Activated T-cell treated with anti-CD3 and anti-CD28 coated beads, Interleukin-2, amount 50 U/mL, for 24 hours (primary cell): ENCODE measurements around the gene PAM.

Experiments
- DNase-seq: peaks from one replicate; pipeline ENCODE4 v3.0.0-alpha.2; 2020
- H3K27ac Mint-ChIP-seq: 2 replicates; pipeline ENCODE4 v1.8.0; 2020; ENCODE audit warnings: mild to moderate bottlenecking, mixed read lengths
- H3K27me3 Mint-ChIP-seq: 2 replicates; pipeline ENCODE4 v1.8.0; 2020; ENCODE audit warnings: mixed read lengths
- H3K36me3 Mint-ChIP-seq: 2 replicates; pipeline ENCODE4 v1.8.0; 2020; ENCODE audit warnings: low read depth, mixed read lengths
- H3K4me1 Mint-ChIP-seq: 2 replicates; pipeline ENCODE4 v1.8.0; 2020; ENCODE audit warnings: low read depth, mixed read lengths
- H3K4me3 Mint-ChIP-seq: 2 replicates; pipeline ENCODE4 v1.8.0; 2020; ENCODE audit warnings: mild to moderate bottlenecking, moderate library complexity, mixed read lengths
- H3K9me3 Mint-ChIP-seq: 2 replicates; pipeline ENCODE4 v1.8.0; 2020; ENCODE audit warnings: mixed read lengths

The PAM gene

DNA sequence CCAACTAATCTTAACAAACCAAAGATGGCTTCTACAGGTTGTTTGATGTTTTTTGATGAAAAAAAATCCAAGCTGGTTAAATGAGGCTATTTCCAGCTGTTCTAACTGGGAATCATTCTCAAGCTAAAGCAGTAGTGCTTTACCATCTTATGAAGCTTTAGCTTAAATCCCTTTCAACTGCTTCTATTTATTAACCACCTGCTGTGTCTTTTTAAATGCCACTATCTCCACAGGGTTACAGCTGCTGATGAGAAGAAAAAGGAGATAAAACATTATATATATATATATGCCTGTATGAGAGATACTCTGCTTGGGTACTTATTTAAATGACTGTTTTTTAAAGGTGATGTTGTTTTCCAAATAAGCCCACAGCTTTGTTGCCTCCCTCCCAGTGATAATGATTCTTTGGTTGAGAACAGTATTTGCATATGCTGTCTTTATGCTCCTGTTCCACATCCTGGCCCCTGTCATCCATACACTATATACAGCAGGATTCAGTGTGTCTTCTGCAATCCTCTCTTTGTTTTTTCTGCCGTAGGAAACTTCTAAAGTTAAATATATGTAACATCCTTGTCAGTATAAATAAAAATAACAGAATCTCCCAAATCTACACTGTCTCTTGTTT, 164.0 kb downstream of the PAM start:
- Mint-ChIP-seq H3K27me3 (no peaks in the 10 kb centered on the region), H3K4me1 (no peaks in the 10 kb centered on the region), H3K27ac (no peak overlapping the region), H3K4me3 (no peak overlapping the region), H3K36me3 (peaks cover 46% of the 10 kb centered on the region), H3K9me3 (no peaks in the 10 kb centered on the region)
- DNase-seq: no peak

DNA sequence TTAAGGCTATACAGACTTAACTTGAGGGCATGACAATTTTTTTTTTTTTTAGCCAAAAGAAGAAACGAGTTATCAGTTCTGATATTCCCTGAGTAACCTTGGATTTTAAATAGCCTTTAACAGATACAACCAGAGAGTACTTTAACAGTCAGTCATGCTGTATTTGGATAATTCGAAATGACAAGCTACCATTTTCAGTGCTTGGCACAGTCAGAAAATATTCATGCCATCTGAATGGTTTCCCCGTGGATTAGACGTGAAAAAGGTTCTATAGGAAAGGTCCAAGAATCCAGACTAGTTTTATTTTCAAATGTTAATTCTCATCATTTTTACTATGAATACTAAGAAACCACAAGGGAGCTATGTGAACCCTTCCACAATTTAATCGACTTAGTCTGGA, 165.7 kb downstream of the PAM start:
- no peak overlapping the region for H3K27ac Mint-ChIP-seq
- no peaks in the 10 kb centered on the region for H3K9me3 Mint-ChIP-seq
- no peaks in the 10 kb centered on the region for H3K27me3 Mint-ChIP-seq
- H3K4me1 Mint-ChIP-seq: no peaks in the 10 kb centered on the region
- peaks cover 50% of the 10 kb centered on the region for H3K36me3 Mint-ChIP-seq
- no peak overlapping the region for H3K4me3 Mint-ChIP-seq
- no peak for DNase-seq

DNA sequence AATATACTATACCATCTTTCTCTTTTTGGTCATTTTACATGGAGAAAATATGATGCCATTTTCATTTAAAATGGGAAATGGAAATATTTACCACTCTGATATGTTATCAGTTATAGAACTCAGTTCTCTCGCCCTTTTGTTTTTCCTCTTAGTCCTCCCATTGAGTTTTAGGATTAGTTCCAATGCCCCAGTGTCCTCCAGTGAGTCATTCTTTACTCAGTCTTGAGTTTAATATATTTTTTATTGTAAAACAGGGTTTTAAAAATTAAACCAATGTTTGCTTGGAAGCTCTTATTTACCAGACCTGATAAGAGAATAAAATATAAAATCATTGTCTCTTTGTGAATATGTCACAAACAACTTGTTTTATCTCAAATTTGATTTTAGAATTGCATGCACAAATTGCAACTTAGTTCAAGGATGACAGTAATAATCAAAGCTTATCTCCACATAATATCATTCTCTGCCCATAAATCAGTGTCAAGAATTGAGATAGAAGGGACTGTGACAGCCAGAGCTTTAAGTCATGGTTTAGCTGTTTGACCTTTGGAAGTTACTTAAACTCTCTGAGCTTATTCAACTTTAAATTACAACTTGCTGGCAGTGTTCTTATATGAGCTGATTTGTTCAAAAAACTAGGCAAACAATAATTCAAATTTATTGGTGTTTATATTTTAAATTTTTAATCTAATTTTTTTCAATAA, 166.4 kb downstream of the PAM start:
- H3K27ac Mint-ChIP-seq: no peak overlapping the region
- no peaks in the 10 kb centered on the region for H3K27me3 Mint-ChIP-seq
- H3K9me3 Mint-ChIP-seq: no peaks in the 10 kb centered on the region
- peaks cover 52% of the 10 kb centered on the region for H3K36me3 Mint-ChIP-seq
- no peak overlapping the region for H3K4me3 Mint-ChIP-seq
- H3K4me1 Mint-ChIP-seq: no peaks in the 10 kb centered on the region
- no peak for DNase-seq

DNA sequence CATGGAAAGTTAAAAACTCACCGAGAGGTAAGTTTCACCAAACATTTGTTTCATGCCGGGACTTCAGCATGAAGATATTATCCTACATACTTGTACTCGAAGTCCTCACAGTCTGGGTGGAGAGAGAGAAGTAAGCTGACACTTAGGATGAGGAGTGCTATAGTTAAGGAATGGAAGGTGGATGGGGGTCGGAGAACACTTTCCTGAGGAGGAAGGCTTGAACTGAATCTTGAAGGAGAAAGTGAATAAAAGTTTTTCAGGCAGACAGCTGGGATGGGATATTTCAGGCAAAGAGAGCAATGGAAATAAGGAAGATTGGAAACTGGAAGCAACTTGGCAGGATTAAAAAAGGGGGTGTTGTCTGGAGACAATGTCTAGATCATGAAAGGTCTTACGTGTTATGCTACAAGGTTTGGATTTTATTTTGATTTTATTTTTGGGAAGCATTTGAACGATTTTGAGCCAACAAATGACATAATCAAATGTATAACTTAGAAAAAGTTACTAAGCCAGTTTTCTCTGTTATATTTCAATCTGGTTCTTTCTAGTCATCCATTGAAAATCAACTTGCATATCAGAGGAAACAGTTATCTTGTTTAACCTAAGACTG, 167.1 kb downstream of the PAM start:
- DNase-seq: no peak
- no peaks in the 10 kb centered on the region for H3K9me3 Mint-ChIP-seq
- H3K4me1 Mint-ChIP-seq: no peaks in the 10 kb centered on the region
- H3K27me3 Mint-ChIP-seq: no peaks in the 10 kb centered on the region
- H3K4me3 Mint-ChIP-seq: no peak overlapping the region
- no peak overlapping the region for H3K27ac Mint-ChIP-seq
- H3K36me3 Mint-ChIP-seq: peaks cover 55% of the 10 kb centered on the region

DNA sequence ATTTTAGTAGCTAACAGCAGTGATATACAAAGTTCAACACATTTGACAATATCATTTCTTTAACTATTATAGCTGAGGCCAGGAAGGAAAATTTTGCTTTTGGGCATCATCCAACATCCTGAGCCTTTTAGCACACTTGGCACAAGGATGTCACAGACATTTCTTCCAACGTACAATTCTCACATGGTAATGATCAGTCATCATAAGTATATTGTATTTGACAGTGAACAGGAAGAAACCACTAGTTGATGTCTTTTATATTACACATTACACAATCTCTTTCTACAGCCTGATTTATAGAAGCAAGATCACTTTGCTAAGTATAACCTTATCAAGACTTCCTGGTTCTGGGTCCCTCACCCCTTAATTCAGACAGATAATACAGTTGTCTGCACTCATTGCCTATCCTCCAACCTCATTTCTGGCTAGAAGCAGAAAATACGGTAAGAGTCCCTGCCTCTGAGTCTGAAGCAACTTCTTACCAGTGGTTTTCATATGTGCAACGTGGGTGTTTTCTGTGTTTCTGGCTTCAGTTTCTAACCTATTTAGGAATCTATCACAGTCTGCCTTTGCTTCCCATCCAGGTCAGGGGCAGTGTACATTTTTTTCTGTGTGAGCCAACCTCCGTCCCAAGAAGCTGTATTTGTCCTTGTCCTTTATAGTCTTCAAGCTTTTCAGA, 167.8 kb downstream of the PAM start:
- DNase-seq: no peak
- H3K9me3 Mint-ChIP-seq: no peaks in the 10 kb centered on the region
- H3K4me3 Mint-ChIP-seq: no peak overlapping the region
- peaks cover 56% of the 10 kb centered on the region for H3K36me3 Mint-ChIP-seq
- H3K27me3 Mint-ChIP-seq: no peaks in the 10 kb centered on the region
- no peaks in the 10 kb centered on the region for H3K4me1 Mint-ChIP-seq
- H3K27ac Mint-ChIP-seq: no peak overlapping the region

DNA sequence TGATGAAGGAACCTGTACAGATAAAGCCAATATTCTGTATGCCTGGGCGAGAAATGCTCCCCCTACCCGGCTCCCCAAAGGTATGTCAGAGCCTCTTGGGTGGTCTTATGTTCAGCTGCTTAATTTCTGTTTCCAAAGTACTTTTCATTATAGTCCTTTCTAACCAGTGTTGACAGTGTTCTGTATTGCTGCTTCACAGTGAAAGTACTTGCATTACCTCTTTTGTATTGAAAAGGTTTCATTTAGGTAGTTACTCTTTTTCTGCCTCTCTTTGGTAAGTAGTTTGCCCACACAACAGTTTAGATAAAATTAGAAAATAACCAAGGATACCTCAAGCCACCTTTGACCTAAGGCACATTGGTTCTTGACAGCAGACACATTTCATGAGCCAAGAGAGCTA, 169.9 kb downstream of the PAM start:
- H3K27ac Mint-ChIP-seq: no peak overlapping the region
- H3K36me3 Mint-ChIP-seq: peaks cover 61% of the 10 kb centered on the region
- H3K9me3 Mint-ChIP-seq: no peaks in the 10 kb centered on the region
- no peak overlapping the region for H3K4me3 Mint-ChIP-seq
- no peaks in the 10 kb centered on the region for H3K4me1 Mint-ChIP-seq
- DNase-seq: no peak
- H3K27me3 Mint-ChIP-seq: no peaks in the 10 kb centered on the region

- H3K27me3 Mint-ChIP-seq: no peaks in the 10 kb centered on the region
- H3K4me1 Mint-ChIP-seq: peaks cover 1% of the 10 kb centered on the region
- no peaks in the 10 kb centered on the region for H3K9me3 Mint-ChIP-seq
- H3K4me3 Mint-ChIP-seq: no peak overlapping the region
- peaks cover 64% of the 10 kb centered on the region for H3K36me3 Mint-ChIP-seq
- H3K27ac Mint-ChIP-seq: no peak overlapping the region
- no peak for DNase-seq
Observed at GRCh38 chr5:102927007-102927406, 171.9 kb downstream of the PAM start.

DNA sequence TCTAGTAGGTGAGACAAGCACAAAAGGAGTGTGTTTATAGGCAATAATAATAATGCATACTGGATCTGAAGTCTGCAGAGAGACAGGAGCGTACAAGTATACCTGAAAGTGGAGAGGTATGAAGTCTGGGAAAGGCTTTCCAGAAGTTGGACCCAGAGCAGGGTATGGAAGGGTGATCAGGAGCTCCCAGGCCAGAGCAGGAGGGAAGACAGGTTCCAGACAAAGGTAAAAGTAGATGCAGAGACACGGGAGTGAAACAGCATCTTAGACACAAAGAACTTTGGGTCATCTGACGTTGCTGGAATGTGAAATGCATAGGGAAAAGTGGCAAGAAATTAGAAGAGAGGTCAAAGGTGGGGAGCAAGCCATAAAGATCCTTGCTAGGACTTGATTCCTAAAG, 175.1 kb downstream of the PAM start:
- peaks cover 4% of the 10 kb centered on the region for H3K4me1 Mint-ChIP-seq
- no peak for DNase-seq
- H3K27ac Mint-ChIP-seq: no peak overlapping the region
- no peaks in the 10 kb centered on the region for H3K9me3 Mint-ChIP-seq
- no peaks in the 10 kb centered on the region for H3K27me3 Mint-ChIP-seq
- no peak overlapping the region for H3K4me3 Mint-ChIP-seq
- H3K36me3 Mint-ChIP-seq: peaks cover 58% of the 10 kb centered on the region

DNA sequence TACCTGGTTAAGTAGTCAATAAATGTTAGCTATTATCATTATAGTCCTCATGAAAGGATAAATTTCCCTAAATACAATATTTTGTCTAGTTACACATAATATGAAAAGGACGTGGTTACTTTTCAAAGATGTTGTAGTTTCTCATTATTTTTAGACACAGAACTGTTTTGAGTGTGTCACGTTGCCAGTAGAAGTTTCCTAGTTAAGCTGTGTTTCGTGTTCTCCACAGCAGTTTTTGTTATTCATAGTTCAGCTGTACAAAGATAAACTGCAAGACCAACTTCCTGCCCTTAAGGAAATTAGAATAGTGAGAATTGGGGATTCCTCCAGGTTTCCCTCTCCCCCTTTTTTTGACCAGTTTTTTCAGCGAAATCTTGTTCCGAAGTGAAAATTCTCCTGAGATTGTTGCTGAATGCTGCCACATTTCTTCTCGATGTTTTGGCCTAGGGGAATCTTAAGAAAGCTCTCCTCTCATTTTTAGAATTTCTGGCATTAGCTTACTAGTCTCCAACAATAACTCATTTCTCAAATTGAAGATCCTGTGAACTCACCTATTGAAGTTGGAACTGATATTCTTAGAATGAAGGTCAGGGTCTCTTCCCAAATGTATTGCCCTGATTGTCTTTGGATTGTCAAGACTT, 176.1 kb downstream of the PAM start:
- no peak for DNase-seq
- H3K9me3 Mint-ChIP-seq: no peaks in the 10 kb centered on the region
- no peak overlapping the region for H3K27ac Mint-ChIP-seq
- H3K36me3 Mint-ChIP-seq: peaks cover 57% of the 10 kb centered on the region
- no peak overlapping the region for H3K4me3 Mint-ChIP-seq
- H3K4me1 Mint-ChIP-seq: peaks cover 14% of the 10 kb centered on the region
- no peaks in the 10 kb centered on the region for H3K27me3 Mint-ChIP-seq

DNA sequence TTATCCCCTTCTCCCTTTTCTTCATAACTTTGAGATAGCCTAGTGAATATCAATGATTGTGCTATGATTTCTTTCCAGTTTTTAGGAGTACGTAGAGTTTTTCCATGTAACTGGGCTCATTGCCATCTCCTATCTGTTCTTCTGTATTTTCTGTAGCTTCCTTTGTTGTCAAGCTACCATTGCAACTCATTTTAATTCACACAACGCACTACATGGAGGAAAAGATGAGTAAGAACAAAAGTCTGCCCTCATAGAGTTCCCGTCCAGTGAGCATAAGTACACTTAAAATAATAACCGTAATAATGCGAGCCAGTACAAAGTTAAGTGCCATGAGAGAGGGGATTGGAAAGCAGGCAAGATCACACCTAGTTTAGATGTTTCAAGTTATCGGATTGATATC, 177.7 kb downstream of the PAM start:
- Mint-ChIP-seq H3K27ac (no peak overlapping the region), H3K27me3 (no peaks in the 10 kb centered on the region), H3K4me1 (peaks cover 16% of the 10 kb centered on the region), H3K4me3 (no peak overlapping the region), H3K9me3 (no peaks in the 10 kb centered on the region), H3K36me3 (peaks cover 51% of the 10 kb centered on the region)
- DNase-seq: no peak

GRCh38 chr5:102933316-102933715, 178.2 kb downstream of the PAM start:
- Mint-ChIP-seq H3K9me3 (no peaks in the 10 kb centered on the region), H3K36me3 (peaks cover 53% of the 10 kb centered on the region), H3K4me1 (peaks cover 16% of the 10 kb centered on the region), H3K4me3 (no peak overlapping the region), H3K27ac (no peak overlapping the region), H3K27me3 (no peaks in the 10 kb centered on the region)
- DNase-seq: no peak

DNA sequence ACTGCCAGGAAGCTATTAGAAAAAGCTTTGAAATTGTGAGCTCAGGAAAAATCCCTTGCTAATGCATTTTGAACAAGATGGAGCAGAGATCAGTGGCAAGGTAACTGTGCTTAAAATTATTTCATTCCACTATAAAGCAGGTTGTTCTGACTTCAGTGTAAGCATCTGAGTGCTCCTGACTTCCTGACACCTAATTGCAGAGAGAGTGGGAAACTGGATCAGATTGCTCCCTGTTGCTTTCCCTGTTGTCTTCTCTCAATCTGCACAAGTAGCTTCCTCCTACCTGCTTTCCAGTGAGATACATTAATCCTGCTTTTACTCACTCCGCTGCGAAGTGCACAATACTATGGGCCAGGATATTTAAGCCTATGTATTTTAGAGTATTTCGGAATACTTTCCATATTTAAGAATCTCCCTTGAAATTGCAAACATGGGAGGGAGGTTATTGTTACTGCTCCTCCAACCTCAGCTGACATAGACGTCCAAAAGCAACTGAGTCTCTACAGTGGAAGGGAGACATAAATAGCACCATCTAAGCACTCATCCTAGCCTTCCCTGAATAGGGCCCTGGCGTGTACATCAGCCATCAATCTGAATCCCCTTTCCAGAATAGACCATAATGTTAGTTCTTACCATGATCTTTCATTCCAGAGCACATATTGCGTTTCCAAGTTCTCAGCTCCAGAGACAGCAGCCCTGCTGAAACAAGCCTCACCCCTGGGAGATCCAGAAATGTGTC, 178.8 kb downstream of the PAM start:
- Mint-ChIP-seq H3K4me1 (peaks cover 16% of the 10 kb centered on the region), H3K27ac (no peak overlapping the region), H3K4me3 (no peak overlapping the region), H3K27me3 (no peaks in the 10 kb centered on the region), H3K36me3 (peaks cover 56% of the 10 kb centered on the region), H3K9me3 (no peaks in the 10 kb centered on the region)
- no peak for DNase-seq

- no peak overlapping the region for H3K4me3 Mint-ChIP-seq
Observed at GRCh38 chr5:102937894-102938293, 182.8 kb downstream of the PAM start.

DNA sequence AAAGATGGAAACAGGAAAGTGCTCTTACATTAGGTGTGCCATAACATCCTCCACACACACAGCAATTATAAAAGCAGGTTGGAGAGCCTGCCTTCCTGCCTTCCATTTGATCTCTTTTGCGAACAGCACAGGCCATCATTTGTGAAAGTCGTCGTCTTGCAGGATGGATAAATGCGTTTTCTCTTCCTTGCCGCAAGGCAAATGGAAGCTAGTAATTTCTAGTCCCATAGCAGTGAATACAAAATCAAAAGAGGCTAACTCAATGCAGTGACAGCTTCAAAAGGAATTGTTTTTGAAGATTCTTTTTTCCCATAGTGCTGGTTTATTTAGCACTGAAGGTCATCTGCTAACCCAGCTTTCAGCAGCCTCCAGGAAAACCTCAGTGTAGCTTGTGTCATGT, 186.0 kb downstream of the PAM start:
- no peak overlapping the region for H3K27ac Mint-ChIP-seq
- no peaks in the 10 kb centered on the region for H3K27me3 Mint-ChIP-seq
- DNase-seq: no peak
- H3K36me3 Mint-ChIP-seq: peaks cover 40% of the 10 kb centered on the region
- no peak overlapping the region for H3K4me3 Mint-ChIP-seq
- H3K4me1 Mint-ChIP-seq: peaks cover 3% of the 10 kb centered on the region
- no peaks in the 10 kb centered on the region for H3K9me3 Mint-ChIP-seq

More at GRCh38 chr5:102937894-102938293, 182.8 kb downstream of the PAM start:
- Mint-ChIP-seq H3K27ac (no peak overlapping the region), H3K9me3 (no peaks in the 10 kb centered on the region), H3K36me3 (peaks cover 49% of the 10 kb centered on the region), H3K27me3 (no peaks in the 10 kb centered on the region), H3K4me1 (peaks cover 15% of the 10 kb centered on the region)
- no peak for DNase-seq
